ENCODE results near the gene RARA. TPM values are rescaled to one million over a fixed set of nuclear protein-coding genes. Genes with fewer than 3 reads are reported as not detected.

Gene RARA
- total and polyA plus RNA-seq, 2 of the 4 experiments (the other 2 are of a cell fraction): 9.0 to 12.7 TPM

DNA sequence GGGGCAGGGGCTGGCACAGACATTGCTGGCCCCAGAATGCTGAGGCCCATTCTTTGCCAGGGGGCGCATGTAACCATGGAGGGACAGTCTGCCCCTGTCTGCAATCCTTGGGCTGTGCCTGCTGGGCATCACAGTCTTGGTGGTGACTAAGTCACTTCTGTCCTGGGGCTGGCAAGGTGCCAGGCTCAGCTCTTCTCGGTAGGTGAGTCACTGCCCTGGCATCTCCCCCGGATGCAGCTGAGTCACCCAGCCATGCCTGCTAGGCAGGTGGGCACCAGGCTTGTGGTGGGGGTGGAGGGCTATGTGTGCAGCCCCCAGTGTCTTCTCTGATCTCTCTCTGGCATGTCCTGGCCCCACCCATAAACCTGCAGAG is 5.6 kb downstream of the RARA start:
- Histone ChIP-seq H3K4me2 (ENCODE audit: low read depth, low read length) (peak overlapping the region; percentile 45; the same call in 1 of the 2 replicates), H2AFZ (replicated peaks; ENCODE audit: low read length, poor library complexity) (peak overlapping the region; percentile 56), H3K9me3 (ENCODE audit: control insufficient read depth, insufficient read depth, low read length) (no peaks in the 10 kb centered on the region), H3K56ac (ENCODE audit: extremely low read depth, insufficient read depth, low read length) (no peak overlapping the region), H4K20me1 (ENCODE audit: insufficient read depth, low read length) (0 out of 2 replicates have a peak, but pooled peaks cover 12% of the 10 kb centered on the region), H3K23ac (ENCODE audit: low read depth, low read length) (no peak overlapping the region), H2BK20ac (ENCODE audit: low read depth, low read length) (peak overlapping the region; percentile 76; the same call in 1 of the 2 replicates), H3K79me1 (ENCODE audit: low read depth in 1 of 2, low read length in 2 of 2) (peaks cover 7 to 51% of the 10 kb centered on the region in 2 experiments; a peak in 3 of 4 replicates), H3K18ac (ENCODE audit: low read depth, low read length) (peak overlapping the region; percentile 59; the same call in 1 of the 2 replicates), H2BK15ac (ENCODE audit: low read depth, low read length) (peak overlapping the region; percentile 38; the same call in 2 of the 3 replicates), H2AK5ac (ENCODE audit: low read depth, low read length) (peak overlapping the region; percentile 94), H3K4me1 (ENCODE audit: control insufficient read depth, insufficient read depth, low read length) (peaks cover 59% of the 10 kb centered on the region), H2AK9ac (replicated peaks; ENCODE audit: low read depth, low read length, poor library complexity) (peak overlapping the region; percentile 49), H4K91ac (ENCODE audit: insufficient read depth, low read depth, low read length) (peak overlapping the region; percentile 72; the same call in 1 of the 2 replicates), H3K4me3 (ENCODE audit: insufficient read depth, low read depth, low read length) (no peak overlapping the region), H2BK5ac (ENCODE audit: low read depth, low read length, poor library complexity, severe bottlenecking) (peak overlapping the region; percentile 78), H3K27me3 (ENCODE audit: control insufficient read depth, insufficient read depth, low read length) (no peaks in the 10 kb centered on the region), H3K27ac (ENCODE audit: insufficient read depth, low read length) (no peak overlapping the region; the same call in 1 of the 2 replicates), H3K36me3 (ENCODE audit: control insufficient read depth, insufficient read depth, low read length) (no peaks in the 10 kb centered on the region), H3K4ac (ENCODE audit: low read depth, low read length) (peak overlapping the region; percentile 88), H3K14ac (replicated peaks; ENCODE audit: low read depth, low read length) (peak overlapping the region; percentile 63), H3K9me1 (ENCODE audit: insufficient read depth, low read length) (peaks cover 45% of the 10 kb centered on the region), H3K9ac (ENCODE audit: low read depth, low read length) (no peak overlapping the region), H2BK120ac (ENCODE audit: low read depth, low read length) (peak overlapping the region; percentile 70; the same call in 1 of the 2 replicates), H4K5ac (ENCODE audit: low read depth, low read length) (no peak overlapping the region), H4K8ac (ENCODE audit: low read depth in 2 of 2, low read length in 2 of 2) (peak overlapping the region in 1 of 2 experiments; percentile 48; a peak in 1 of 4 replicates)
- no CpG with 5 or more reads among the region's 3 CpGs for WGBS, 2 experiments (ENCODE audit: extremely low coverage in 2 of 2, insufficient read length in 1 of 2)
- POLR2A ChIA-PET (ENCODE audit: unreplicated experiment): no interaction called here
- ATAC-seq (ENCODE audit: low read depth): no peak
- no TSS peak for BruUV-seq (replicated peaks)
- intact Hi-C loops (cut with micrococcal nuclease): no loop called here
- CTCF ChIA-PET: interaction anchor here (0.9 kb wide), 1 partner anchor 218 kb away, joined by 3 read pairs; no protein-coding TSS in a partner anchor
- peak; percentile 91 for DNase-seq
- dilution Hi-C loops (cut with HindIII; ENCODE audit: low sequenced_read_pairs, unreplicated experiment): no loop called here
- in situ Hi-C loops (cut with MboI; ENCODE audit: low sequenced_read_pairs): no loop called here
- TF ChIP-seq MXI1 (IDR thresholded peaks at IDR 0.05; ENCODE audit: borderline replicate concordance, low read depth, low read length) (0 out of 2 replicates have a peak, but pooled peaks have one; percentile 35), MAFK (IDR thresholded peaks at IDR 0.05; ENCODE audit: low read depth, low read length) (0 out of 2 replicates have a peak, but pooled peaks have one; percentile 27), CEBPB (IDR thresholded peaks at IDR 0.05; ENCODE audit: low read depth, low read length) (0 out of 2 replicates have a peak, but pooled peaks have one; percentile 26), RAD21 (IDR thresholded peaks at IDR 0.05; ENCODE audit: low read length) (no peak), POLR2A (IDR thresholded peaks at IDR 0.05; ENCODE audit: low read depth, low read length) (no peak), NFE2L2 (IDR thresholded peaks at IDR 0.05; ENCODE audit: low read depth, low read length) (peak; percentile 59; the same call in 1 of the 2 replicates), BHLHE40 (IDR thresholded peaks at IDR 0.05; ENCODE audit: low read depth, low read length) (peak; percentile 67; the same call in 1 of the 2 replicates), RCOR1 (IDR thresholded peaks at IDR 0.05; ENCODE audit: insufficient replicate concordance, low read length) (peak; percentile 38), CHD1 (IDR thresholded peaks at IDR 0.05; ENCODE audit: low read depth, low read length) (no peak), FOS (IDR thresholded peaks at IDR 0.05; ENCODE audit: low read depth, low read length) (peak; percentile 97), RFX5 (IDR thresholded peaks at IDR 0.05; ENCODE audit: low read depth, low read length) (no peak), SMC3 (IDR thresholded peaks at IDR 0.05; ENCODE audit: low read depth, low read length) (peak; percentile 11; the same call in 1 of the 2 replicates)
- TF ChIP-seq, protein P1, sequence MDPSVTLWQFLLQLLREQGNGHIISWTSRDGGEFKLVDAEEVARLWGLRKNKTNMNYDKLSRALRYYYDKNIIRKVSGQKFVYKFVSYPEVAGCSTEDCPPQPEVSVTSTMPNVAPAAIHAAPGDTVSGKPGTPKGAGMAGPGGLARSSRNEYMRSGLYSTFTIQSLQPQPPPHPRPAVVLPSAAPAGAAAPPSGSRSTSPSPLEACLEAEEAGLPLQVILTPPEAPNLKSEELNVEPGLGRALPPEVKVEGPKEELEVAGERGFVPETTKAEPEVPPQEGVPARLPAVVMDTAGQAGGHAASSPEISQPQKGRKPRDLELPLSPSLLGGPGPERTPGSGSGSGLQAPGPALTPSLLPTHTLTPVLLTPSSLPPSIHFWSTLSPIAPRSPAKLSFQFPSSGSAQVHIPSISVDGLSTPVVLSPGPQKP (IDR thresholded peaks at IDR 0.05; ENCODE audit: borderline replicate concordance, low read depth, low read length): no peak
- TF ChIP-seq, protein P2, sequence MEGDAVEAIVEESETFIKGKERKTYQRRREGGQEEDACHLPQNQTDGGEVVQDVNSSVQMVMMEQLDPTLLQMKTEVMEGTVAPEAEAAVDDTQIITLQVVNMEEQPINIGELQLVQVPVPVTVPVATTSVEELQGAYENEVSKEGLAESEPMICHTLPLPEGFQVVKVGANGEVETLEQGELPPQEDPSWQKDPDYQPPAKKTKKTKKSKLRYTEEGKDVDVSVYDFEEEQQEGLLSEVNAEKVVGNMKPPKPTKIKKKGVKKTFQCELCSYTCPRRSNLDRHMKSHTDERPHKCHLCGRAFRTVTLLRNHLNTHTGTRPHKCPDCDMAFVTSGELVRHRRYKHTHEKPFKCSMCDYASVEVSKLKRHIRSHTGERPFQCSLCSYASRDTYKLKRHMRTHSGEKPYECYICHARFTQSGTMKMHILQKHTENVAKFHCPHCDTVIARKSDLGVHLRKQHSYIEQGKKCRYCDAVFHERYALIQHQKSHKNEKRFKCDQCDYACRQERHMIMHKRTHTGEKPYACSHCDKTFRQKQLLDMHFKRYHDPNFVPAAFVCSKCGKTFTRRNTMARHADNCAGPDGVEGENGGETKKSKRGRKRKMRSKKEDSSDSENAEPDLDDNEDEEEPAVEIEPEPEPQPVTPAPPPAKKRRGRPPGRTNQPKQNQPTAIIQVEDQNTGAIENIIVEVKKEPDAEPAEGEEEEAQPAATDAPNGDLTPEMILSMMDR (conservative IDR thresholded peaks at IDR 0.05; ENCODE audit: low read depth, low read length): no peak
- TF ChIP-seq, protein P3, sequence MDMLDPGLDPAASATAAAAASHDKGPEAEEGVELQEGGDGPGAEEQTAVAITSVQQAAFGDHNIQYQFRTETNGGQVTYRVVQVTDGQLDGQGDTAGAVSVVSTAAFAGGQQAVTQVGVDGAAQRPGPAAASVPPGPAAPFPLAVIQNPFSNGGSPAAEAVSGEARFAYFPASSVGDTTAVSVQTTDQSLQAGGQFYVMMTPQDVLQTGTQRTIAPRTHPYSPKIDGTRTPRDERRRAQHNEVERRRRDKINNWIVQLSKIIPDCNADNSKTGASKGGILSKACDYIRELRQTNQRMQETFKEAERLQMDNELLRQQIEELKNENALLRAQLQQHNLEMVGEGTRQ (IDR thresholded peaks at IDR 0.05; ENCODE audit: low read depth, low read length): no peak

Measured in IMR-90 (cell line).